Fibroblast of skin of left quadriceps (primary cell): ENCODE data around the gene HSH2D.

ENCODE experiments used
- DNase-seq, 2 experiments: peaks; one replicate each; pipeline ENCODE4 v3.0.0-alpha.2; 2013; ENCODE audit warnings: low read depth in 2 of 2

Gene HSH2D

GRCh38 chr19:16193466-16193865, 50.0 kb downstream of the HSH2D start:
- DNase-seq, result no peak

GRCh38 chr19:16197188-16197621, 53.7 kb downstream of the HSH2D start:
- DNase-seq, result peak; percentile 87 to 88

- DNase-seq, result peak; percentile 92 to 93
These were observed 54.3 kb downstream of the HSH2D start, which contains the start of gene AP1M1 for GRCh38 chr19:16197622-16198369. AP1M1 (plus strand) TSS chr19:16197911; CDS start chr19:16198027, 116 bp downstream.

GRCh38 chr19:16198370-16198651, 54.8 kb downstream of the HSH2D start:
- no peak for DNase-seq

- no peak for DNase-seq
These were observed 55.9 kb downstream of the HSH2D start for GRCh38 chr19:16199275-16199932.

- DNase-seq, result no peak
These were observed 56.8 kb downstream of the HSH2D start for GRCh38 chr19:16200038-16201010.

- no peak for DNase-seq
These were observed 57.5 kb downstream of the HSH2D start for GRCh38 chr19:16201011-16201391.

GRCh38 chr19:16202320-16203255, 59.1 kb downstream of the HSH2D start:
- no peak for DNase-seq

- no peak for DNase-seq
These were observed 59.9 kb downstream of the HSH2D start for GRCh38 chr19:16203256-16204004.

- no peak for DNase-seq
These were observed 60.5 kb downstream of the HSH2D start for GRCh38 chr19:16204005-16204294.

GRCh38 chr19:16205205-16206045, 61.9 kb downstream of the HSH2D start:
- no peak for DNase-seq

- no peak for DNase-seq
These were observed 62.6 kb downstream of the HSH2D start for GRCh38 chr19:16206046-16206605.

GRCh38 chr19:16206637-16207036, 63.2 kb downstream of the HSH2D start:
- no peak for DNase-seq

- DNase-seq, result no peak
These were observed 63.6 kb downstream of the HSH2D start for GRCh38 chr19:16207063-16207462.

GRCh38 chr19:16207490-16208025, 64.1 kb downstream of the HSH2D start:
- no peak for DNase-seq
